SK-N-SH (cell line): Measurements from ENCODE around the gene ZNF385C. TPM values are rescaled to one million over a fixed set of nuclear protein-coding genes. Genes with fewer than 3 reads are reported as not detected.

ENCODE experiments used
- CTCF ChIA-PET: fragments of 300-600, 350-600 bp; formaldehyde crosslinking; extraction: SDS; loops from one replicate; lab custom pipeline; 2021; lab: Yijun Ruan, JAX
- POLR2A ChIA-PET: fragments of 350-600 bp; sonication (Branson Sonifier 250); formaldehyde crosslinking; extraction: SDS; loops from one replicate; lab custom pipeline; 2020; ENCODE audit warnings: antibody characterized with exemption, inconsistent platforms; lab: Yijun Ruan, JAX
- DNase-seq: peaks from one replicate; pipeline ENCODE4 v3.0.0; 2012
- H2AFZ ChIP-seq: fragments of 200-600 bp; sonication (generic); 2 replicates; pipeline ENCODE4 v1.8.1; 2016; ENCODE audit warnings: antibody characterized with exemption, mild to moderate bottlenecking, low read depth
- H3F3A ChIP-seq: fragments of 200-600 bp; sonication (generic); replicated peaks from 2 replicates; pipeline ENCODE3; 2016; ENCODE audit warnings: antibody characterized with exemption, mild to moderate bottlenecking; ENCODE audit not compliant: insufficient read depth
- H3K27ac ChIP-seq, 2 experiments: fragments of 200-500 bp in 1 of 2; fragments of 200-600 bp in 1 of 2; sonication (Bioruptor generic) in 1 of 2; sonication (generic), shearing (Covaris generic) in 1 of 2; 2 replicates each; pipeline versions ENCODE4 v1.5.1 to v1.6.1; 2014 to 2016; ENCODE audit warnings: low read depth in 2 of 2, inconsistent platforms in 1 of 2, low read length in 1 of 2, mild to moderate bottlenecking in 1 of 2, mixed read lengths in 1 of 2
- H3K27me3 ChIP-seq: fragments of 200-600 bp; sonication (generic), shearing (Covaris generic); 2 replicates; pipeline ENCODE4 v1.6.1; 2016; ENCODE audit warnings: mixed run types; ENCODE audit not compliant: insufficient read depth
- H3K36me3 ChIP-seq, 2 experiments: fragments of 200-500 bp in 1 of 2; fragments of 200-600 bp in 1 of 2; sonication (Bioruptor generic) in 1 of 2; sonication (generic) in 1 of 2; replicated peaks in 1 of 2; 2 replicates each; pipeline versions ENCODE3 to v1.5.1; 2014 to 2016; ENCODE audit warnings: low read length in 1 of 2, mild to moderate bottlenecking in 1 of 2; ENCODE audit not compliant: insufficient read depth in 2 of 2, control insufficient read depth in 1 of 2
- H3K4me1 ChIP-seq, 2 experiments: fragments of 200-500 bp in 1 of 2; fragments of 200-600 bp in 1 of 2; sonication (Bioruptor generic) in 1 of 2; sonication (generic), shearing (Covaris generic) in 1 of 2; 2 replicates each; pipeline versions ENCODE4 v1.5.1 to v1.6.1; 2014 to 2016; ENCODE audit warnings: low read depth in 1 of 2, low read length in 1 of 2, mixed run types in 1 of 2; ENCODE audit not compliant: insufficient read depth in 2 of 2, control insufficient read depth in 1 of 2
- H3K4me2 ChIP-seq: fragments of 200-600 bp; sonication (generic), shearing (Covaris generic); 2 replicates; pipeline ENCODE4 v1.6.1; 2017; ENCODE audit warnings: mixed run types
- H3K4me3 ChIP-seq, 2 experiments: fragments of 200-500 bp in 1 of 2; fragments of 200-600 bp in 1 of 2; sonication (Bioruptor generic) in 1 of 2; sonication (generic), shearing (Covaris generic) in 1 of 2; 2 replicates each; pipeline versions ENCODE4 v1.5.1 to v1.8.1; 2014 to 2016; ENCODE audit warnings: low read depth in 2 of 2, inconsistent platforms in 1 of 2, low read length in 1 of 2, mild to moderate bottlenecking in 1 of 2, mixed read lengths in 1 of 2, moderate library complexity in 1 of 2
- H3K79me2 ChIP-seq: fragments of 200-600 bp; sonication (generic); 2 replicates; pipeline ENCODE4 v1.8.1; 2017; ENCODE audit warnings: mild to moderate bottlenecking; ENCODE audit not compliant: insufficient read depth
- H3K9ac ChIP-seq: fragments of 200-600 bp; sonication (generic); 2 replicates; pipeline ENCODE4 v1.6.1; 2017; ENCODE audit warnings: mixed run types
- H3K9me2 ChIP-seq: fragments of 200-600 bp; sonication (generic); 2 replicates; pipeline ENCODE4 v1.6.1; 2017; ENCODE audit warnings: mixed run types
- H3K9me3 ChIP-seq: fragments of 200-600 bp; sonication (generic); 2 replicates; pipeline ENCODE4 v1.6.1; 2017; ENCODE audit warnings: mixed run types, mild to moderate bottlenecking, moderate library complexity
- H4K20me1 ChIP-seq: fragments of 200-600 bp; sonication (generic); 2 replicates; pipeline ENCODE4 v1.6.1; 2017; ENCODE audit warnings: mild to moderate bottlenecking, mixed run types; ENCODE audit not compliant: insufficient read depth
- CHD2 ChIP-seq: fragments of 150-350 bp; IDR thresholded peaks from 2 replicates; pipeline ENCODE4 v1.6.1; 2018; ENCODE audit warnings: low read length; ENCODE audit not compliant: partially characterized antibody
- CTCF ChIP-seq: fragments of 200-600 bp; sonication (generic); IDR thresholded peaks from 2 replicates; pipeline ENCODE4 v1.6.1; 2017; ENCODE audit warnings: antibody characterized with exemption, mild to moderate bottlenecking, moderate library complexity
- FOXM1 ChIP-seq: IDR thresholded peaks from 2 replicates; pipeline ENCODE4 v1.4.0; 2012; ENCODE audit warnings: low read depth, mild to moderate bottlenecking
- GATA2 ChIP-seq: sonication (generic); formaldehyde crosslinking; IDR thresholded peaks from 2 replicates; pipeline ENCODE4 v1.5.0; 2020; ENCODE audit warnings: mild to moderate bottlenecking, missing genetic modification reagents
- PBX3 ChIP-seq: IDR thresholded peaks from 2 replicates; pipeline ENCODE4; 2012
- RCOR1 ChIP-seq: fragments of 150-350 bp; IDR thresholded peaks from 2 replicates; pipeline ENCODE4 v1.6.1; 2017; ENCODE audit warnings: antibody characterized with exemption, low read length
- RXRA ChIP-seq: IDR thresholded peaks from 2 replicates; pipeline ENCODE4 v1.4.0; 2012; ENCODE audit warnings: low read depth, mild to moderate bottlenecking, borderline replicate concordance
- SIN3A ChIP-seq: IDR thresholded peaks from 2 replicates; pipeline ENCODE4 v1.6.1; 2012; ENCODE audit warnings: low read depth, mild to moderate bottlenecking, low read length, moderate library complexity, borderline replicate concordance
- TEAD4 ChIP-seq: IDR thresholded peaks from 2 replicates; pipeline ENCODE4 v1.4.0; 2012; ENCODE audit warnings: mild to moderate bottlenecking, borderline replicate concordance; ENCODE audit not compliant: insufficient read depth
- USF1 ChIP-seq: IDR thresholded peaks from 2 replicates; pipeline ENCODE4 v1.4.0; 2012; ENCODE audit warnings: low read depth, borderline replicate concordance
- ZBTB33 ChIP-seq: IDR thresholded peaks from 2 replicates; pipeline ENCODE4 v1.4.0; 2012; ENCODE audit warnings: low read depth, borderline replicate concordance
- WGBS: methylation state at CpG from one replicate; pipeline ENCODE4 v1.1.6; 2017; ENCODE audit warnings: low lambda C conversion rate; 5-methylcytosine and 5-hydroxymethylcytosine counted together
- polyA plus RNA-seq, 3 experiments: library from polyadenylated mRNA; depleted of rRNA; stranded (reverse); fragments of >200 nt; gene quantifications; 2 replicates each; pipeline ENCODE4 v1.2.3, GENCODE V29; 2012

Gene ZNF385C
- polyA plus RNA-seq, 1 of the 3 experiments (the other 2 are of a cell fraction): 0.05 TPM

- peaks cover 68 to 79% of the 10 kb centered on the region in 2 experiments for H3K36me3 ChIP-seq
Observed at GRCh38 chr17:41984454-41984853, 113.8 kb downstream of the ZNF385C start.

More at GRCh38 chr17:41984454-41984853, 113.8 kb downstream of the ZNF385C start:
- Histone ChIP-seq H3F3A (peaks cover 6% of the 10 kb centered on the region), H3K4me2 (no peak overlapping the region), H3K4me3 (no peak overlapping the region), H3K79me2 (peaks cover 7% of the 10 kb centered on the region; the same call in 1 of the 2 replicates), H2AFZ (no peak overlapping the region)
- 98% methylated on average over 8 of the region's 8 CpGs for WGBS
- TF ChIP-seq RXRA: no peak
- no peak for TF ChIP-seq FOXM1
- TF ChIP-seq CTCF: no peak
- TF ChIP-seq USF1: no peak
- TF ChIP-seq TEAD4: no peak
- TF ChIP-seq PBX3: no peak
- TF ChIP-seq SIN3A: no peak
- no peak for TF ChIP-seq ZBTB33
- TF ChIP-seq GATA2 (CRISPR knock-in tag): no peak
- TF ChIP-seq RCOR1: no peak
- TF ChIP-seq CHD2: no peak
- TF ChIP-seq, all 33 proteins: peak for 0
- CTCF ChIA-PET: interaction anchor here (0.7 to 1.3 kb wide), 3 partner anchors 16 to 25 kb away, joined by 3 to 4 read pairs (median 3); no protein-coding TSS in a partner anchor
- Histone ChIP-seq H4K20me1 (no peaks in the 10 kb centered on the region), H3K27me3 (no peaks in the 10 kb centered on the region), H3K4me1 (no peaks in the 10 kb centered on the region), H3K9me3 (no peaks in the 10 kb centered on the region), H3K9me2 (no peaks in the 10 kb centered on the region), H3K27ac (no peak overlapping the region), H3K9ac (no peak overlapping the region)
- POLR2A ChIA-PET: no interaction called here
- DNase-seq: no peak
